Kidney (tissue), 14 donors: ENCODE results near the gene CRYGB. TPM values are rescaled to one million over a fixed set of nuclear protein-coding genes. Genes with fewer than 3 reads are reported as not detected.

Source experiments
- DNase-seq, 5 donors: peaks; one replicate each; pipeline ENCODE4 v3.0.0-alpha.2; 2013 to 2020
- FAIRE-seq: peaks from 2 replicates; lab custom pipeline; 2012; peaks lifted over from hg19 to GRCh38; lab: Jason Lieb, UNC
- H3K27ac ChIP-seq, 2 donors: one replicate each; pipeline ENCODE4 v1.7.0; 2013; ENCODE audit warnings: low read depth in 2 of 2, low read length in 2 of 2, inconsistent platforms in 1 of 2
- H3K27me3 ChIP-seq: one replicate; pipeline ENCODE4 v1.7.1; 2013; ENCODE audit warnings: low read length, inconsistent platforms; ENCODE audit not compliant: control insufficient read depth, insufficient read depth
- H3K36me3 ChIP-seq, 3 donors: one replicate each; pipeline versions ENCODE4 v1.7.0 to v1.7.1; 2013; ENCODE audit warnings: low read length in 3 of 3, control low read depth in 1 of 3, inconsistent platforms in 1 of 3; ENCODE audit not compliant: insufficient read depth in 3 of 3, control insufficient read depth in 2 of 3
- H3K4me1 ChIP-seq, 3 donors: one replicate each; pipeline versions ENCODE4 v1.7.0 to v1.7.1; 2013; ENCODE audit warnings: low read length in 3 of 3, inconsistent platforms in 1 of 3, low read depth in 1 of 3; ENCODE audit not compliant: control insufficient read depth in 2 of 3, insufficient read depth in 2 of 3
- H3K4me3 ChIP-seq, 3 donors: one replicate each; pipeline versions ENCODE4 v1.7.0 to v1.8.1; 2013; ENCODE audit warnings: low read length in 3 of 3, control low read depth in 1 of 3, inconsistent platforms in 1 of 3
- H3K9ac ChIP-seq, 3 donors: one replicate each; pipeline versions ENCODE4 v1.7.0 to v1.7.1; 2013; ENCODE audit warnings: low read length in 3 of 3, control low read depth in 1 of 3, inconsistent platforms in 1 of 3
- H3K9me3 ChIP-seq, 3 donors: one replicate each; pipeline versions ENCODE4 v1.7.0 to v1.7.1; 2013; ENCODE audit warnings: low read length in 3 of 3, control low read depth in 1 of 3, inconsistent platforms in 1 of 3; ENCODE audit not compliant: control insufficient read depth in 2 of 3, insufficient read depth in 1 of 3
- CTCF ChIP-seq: IDR thresholded peaks from 3 replicates; pipeline ENCODE4 v1.5.1; 2012; ENCODE audit warnings: mild to moderate bottlenecking, moderate library complexity, borderline replicate concordance; ENCODE audit not compliant: insufficient read depth; ENCODE audit errors: extremely low read depth
- intact Hi-C: fragments of 100-400 bp; cut with DNase I; formaldehyde crosslinking; loops from one replicate; pipeline ENCODE4 v1.11.1; 2022
- polyA plus RNA-seq: library from polyadenylated mRNA; stranded (reverse); fragments of 350-450 nt; fragmentation: Illumina TruSeq; extraction: RNeasy Lipid Tissue Mini Kit (QIAGEN cat#74804); gene quantifications from one replicate; pipeline ENCODE4 v1.2.3, GENCODE V29; 2014; ENCODE audit warnings: low read depth, low replicate concordance; ENCODE audit not compliant: insufficient read depth
- total RNA-seq: library from RNA; stranded (reverse); fragmentation: NEBNext Ultra II Directional; extraction: Animal tissue kit (Norgen Biotek cat#: 25700); gene quantifications from one replicate; pipeline ENCODE4 v1.2.1, GENCODE V29; 2021
- donor health status: control.
- donor health status: control.
- donor health status: control.
- donor health status: control.
- donor health status: control.
- donor health status: DM: yes; HTN: yes; CAD: no.
- donor health status: Normal renal cell carcinoma (clear cell type).

The CRYGB gene
- total and polyA plus RNA-seq, 2 donors from 2014 or later = not detected

GRCh38 chr2:208147008-208147407 is 1.1 kb upstream of the CRYGB start:
- DNase-seq = no peak
- Histone ChIP-seq H3K36me3 (no peaks in the 10 kb centered on the region), H3K9ac (no peak overlapping the region), H3K4me1 (no peaks in the 10 kb centered on the region), H3K4me3 (no peak overlapping the region), H3K27ac (no peak overlapping the region), H3K9me3 (no peaks in the 10 kb centered on the region), H3K27me3 (no peaks in the 10 kb centered on the region)
- no peak for TF ChIP-seq CTCF
- no peak for FAIRE-seq
- intact Hi-C loops = no loop called here

GRCh38 chr2:208142925-208143799 is 2.8 kb downstream of the CRYGB start:
- H3K27me3 ChIP-seq = no peaks in the 10 kb centered on the region
- intact Hi-C loops = no loop called here
- H3K4me3 ChIP-seq = no peak overlapping the region
- DNase-seq (peak in 2 of 5 donors; percentile 23 to 35), FAIRE-seq (no peak)
- no peak overlapping the region for H3K27ac ChIP-seq
- H3K4me1 ChIP-seq = no peaks in the 10 kb centered on the region
- no peaks in the 10 kb centered on the region for H3K36me3 ChIP-seq
- H3K9ac ChIP-seq = no peak overlapping the region
- H3K9me3 ChIP-seq = no peaks in the 10 kb centered on the region
- no peak for TF ChIP-seq CTCF

DNA sequence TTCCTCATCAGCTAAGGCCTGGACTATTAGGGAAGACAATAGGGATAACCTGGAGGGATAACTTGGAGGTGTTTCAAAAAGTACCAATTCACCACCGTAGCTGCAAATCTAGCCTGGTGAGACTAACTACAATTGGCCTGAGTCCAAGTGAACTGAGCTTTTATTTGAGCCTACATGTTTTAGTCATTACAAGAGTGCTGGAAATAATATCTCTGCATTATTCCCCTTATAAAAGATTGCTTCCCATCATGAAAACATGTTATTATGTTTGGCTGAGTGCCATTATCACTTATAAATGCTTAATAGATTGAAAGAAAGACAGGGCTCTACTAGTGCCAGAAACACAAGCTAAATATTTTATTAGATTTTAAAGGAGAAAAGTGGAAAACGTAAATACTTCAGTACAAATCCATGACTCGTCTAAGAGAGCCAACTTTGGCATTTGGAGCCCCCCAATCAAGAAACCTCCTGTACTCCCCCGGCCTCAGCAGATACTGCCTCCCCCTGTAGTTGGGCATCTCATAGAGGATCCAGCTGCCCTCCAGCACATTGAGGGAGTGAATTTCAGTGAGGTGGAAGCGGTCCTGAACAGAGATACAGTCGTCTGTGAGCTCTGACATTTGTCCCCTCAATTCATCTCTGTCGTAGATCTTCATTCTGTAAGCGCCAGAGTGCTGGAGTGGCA is 3.6 kb downstream of the CRYGB start:
- H3K4me1 ChIP-seq = no peaks in the 10 kb centered on the region
- H3K27ac ChIP-seq = no peak overlapping the region
- no peak overlapping the region for H3K9ac ChIP-seq
- no peak for TF ChIP-seq CTCF
- no peaks in the 10 kb centered on the region for H3K27me3 ChIP-seq
- FAIRE-seq (no peak), DNase-seq (peak in 1 of 5 donors; percentile 35)
- no peaks in the 10 kb centered on the region for H3K36me3 ChIP-seq
- no peaks in the 10 kb centered on the region for H3K9me3 ChIP-seq
- intact Hi-C loops = no loop called here
- no peak overlapping the region for H3K4me3 ChIP-seq
